Right lobe of liver (tissue), 6 donors: Measurements from ENCODE around the gene UFM1. TPM values are rescaled to one million over a fixed set of nuclear protein-coding genes. Genes with fewer than 3 reads are reported as not detected.
"Not testable (repeated sequence)": the region's sequence is repeated elsewhere in the genome, so short reads cannot be mapped to it uniquely, and the experiment has no call there.

ENCODE experiments used
- ATAC-seq, 4 donors: fragments of 200-7000 bp; cut with Tn5 transposase; one replicate each; pipeline ENCODE4 v1.9.1; 2020; ENCODE audit warnings: mild to moderate bottlenecking in 4 of 4, moderate library complexity in 4 of 4
- DNase-seq, 3 donors: peaks; one replicate each; pipeline ENCODE4 v3.0.0-alpha.2; 2020
- H3K27ac ChIP-seq, 3 donors: fragments of 200-600 bp; one replicate each; pipeline ENCODE4 v1.8.0; 2022
- H3K27me3 ChIP-seq, 2 donors: fragments of 200-600 bp; one replicate each; pipeline ENCODE4 v1.8.0; 2022
- H3K36me3 ChIP-seq, 4 donors: fragments of 200-600 bp; sonication (generic) in 1 of 4; one replicate each; pipeline versions ENCODE4 v1.5.1 to v1.8.0; 2017 to 2022; ENCODE audit warnings: control low read depth in 1 of 4
- H3K4me1 ChIP-seq, 4 donors: fragments of 200-600 bp; sonication (generic) in 1 of 4; one replicate each; pipeline versions ENCODE4 v1.5.1 to v1.8.0; 2017 to 2022; ENCODE audit warnings: control low read depth in 1 of 4
- H3K4me3 ChIP-seq, 3 donors: fragments of 200-600 bp; one replicate each; pipeline ENCODE4 v1.8.0; 2022
- H3K9me3 ChIP-seq, 4 donors: fragments of 200-600 bp; sonication (generic) in 1 of 4; one replicate each; pipeline versions ENCODE4 v1.5.1 to v1.8.0; 2017 to 2022; ENCODE audit warnings: control low read depth in 1 of 4
- POLR2A ChIP-seq: fragments of 450-650 bp; IDR thresholded peaks from one replicate; pipeline ENCODE4 v1.6.1; 2017; ENCODE audit warnings: antibody characterized with exemption, mild to moderate bottlenecking
- WGBS: methylation state at CpG from one replicate; pipeline ENCODE4 v1.1.6; 2018; ENCODE audit warnings: low coverage, low lambda C conversion rate; ENCODE audit not compliant: insufficient coverage; ENCODE audit errors: missing lambda C conversion rate; 5-methylcytosine and 5-hydroxymethylcytosine counted together
- intact Hi-C, 2 donors: fragments of 100-400 bp; cut with DNase I; formaldehyde crosslinking; loops; one replicate each; pipeline versions ENCODE4 v1.11.2 to v1.14.1; 2022
- total RNA-seq, 6 experiments: library from RNA; depleted of rRNA in 2 of 6; stranded (reverse); fragments of >200 nt in 2 of 6; fragmentation: NEBNext Ultra II Directional in 3 of 6; extraction: Animal tissue kit (Norgen Biotek cat#: 25700) in 3 of 6; gene quantifications; one replicate each; pipeline versions ENCODE4 v1.1.0 to v1.2.4, GENCODE V29; 2016 to 2023
- TF ChIP-seq, protein P1 (sequence below), 4 donors: fragments of 200-600 bp in 3 of 4; fragments of 450-650 bp in 1 of 4; IDR thresholded peaks; one replicate each; pipeline versions ENCODE4 v1.5.1 to v1.8.0; 2016 to 2022; ENCODE audit warnings: antibody characterized with exemption in 4 of 4, mild to moderate bottlenecking in 2 of 4
- donor health status: DM: no; HTN: yes; CAD: no.
- donor health status: DM: no; HTN: no; CAD: no.
- donor health status: DM: no; HTN: no; CAD: no.
- donor health status: DM: no; HTN: yes; CAD: no.
- donor health status: DM: no; HTN: yes; CAD: no.

Gene UFM1
- total RNA-seq, 6 experiments from 2014 or later: 27.1 to 41.5 (median 33.1) TPM

DNA sequence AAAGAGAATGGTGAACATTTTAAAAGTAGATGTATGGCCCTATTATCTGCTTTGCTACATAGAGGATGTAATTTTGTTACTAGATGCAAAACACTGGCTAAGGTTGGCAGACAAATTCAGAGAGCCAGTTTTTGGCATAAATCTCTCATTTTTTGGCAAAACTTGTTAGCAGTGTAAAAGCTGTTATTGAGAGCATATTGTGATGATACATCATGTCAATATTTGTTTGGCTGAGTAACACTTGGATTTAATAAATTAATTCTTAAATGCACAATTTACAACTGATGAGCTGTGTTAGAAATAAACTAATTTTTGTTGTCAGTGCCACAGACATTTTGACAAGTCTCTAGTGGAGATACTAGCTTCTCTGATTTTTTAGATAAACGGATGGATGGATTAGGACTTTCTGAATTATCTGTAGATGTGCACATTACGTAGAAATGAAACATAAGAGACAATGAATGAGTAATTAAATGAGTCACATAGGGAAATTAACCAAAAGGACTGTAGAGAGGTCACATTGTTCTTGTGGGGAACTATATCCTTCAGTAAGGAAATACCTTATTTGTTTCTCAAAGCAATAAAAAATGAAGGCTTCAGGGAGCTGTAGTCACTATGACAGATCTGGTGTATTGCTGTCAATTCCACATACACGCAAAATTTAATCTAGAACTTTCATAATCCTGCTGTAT is 17.4 kb downstream of the UFM1 start:
- Histone ChIP-seq H3K27ac (no peak overlapping the region), H3K36me3 (no peaks in the 10 kb centered on the region), H3K27me3 (no peaks in the 10 kb centered on the region), H3K9me3 (no peaks in the 10 kb centered on the region), H3K4me1 (no peaks in the 10 kb centered on the region), H3K4me3 (no peak overlapping the region)
- TF ChIP-seq POLR2A: no peak
- TF ChIP-seq, protein P1, sequence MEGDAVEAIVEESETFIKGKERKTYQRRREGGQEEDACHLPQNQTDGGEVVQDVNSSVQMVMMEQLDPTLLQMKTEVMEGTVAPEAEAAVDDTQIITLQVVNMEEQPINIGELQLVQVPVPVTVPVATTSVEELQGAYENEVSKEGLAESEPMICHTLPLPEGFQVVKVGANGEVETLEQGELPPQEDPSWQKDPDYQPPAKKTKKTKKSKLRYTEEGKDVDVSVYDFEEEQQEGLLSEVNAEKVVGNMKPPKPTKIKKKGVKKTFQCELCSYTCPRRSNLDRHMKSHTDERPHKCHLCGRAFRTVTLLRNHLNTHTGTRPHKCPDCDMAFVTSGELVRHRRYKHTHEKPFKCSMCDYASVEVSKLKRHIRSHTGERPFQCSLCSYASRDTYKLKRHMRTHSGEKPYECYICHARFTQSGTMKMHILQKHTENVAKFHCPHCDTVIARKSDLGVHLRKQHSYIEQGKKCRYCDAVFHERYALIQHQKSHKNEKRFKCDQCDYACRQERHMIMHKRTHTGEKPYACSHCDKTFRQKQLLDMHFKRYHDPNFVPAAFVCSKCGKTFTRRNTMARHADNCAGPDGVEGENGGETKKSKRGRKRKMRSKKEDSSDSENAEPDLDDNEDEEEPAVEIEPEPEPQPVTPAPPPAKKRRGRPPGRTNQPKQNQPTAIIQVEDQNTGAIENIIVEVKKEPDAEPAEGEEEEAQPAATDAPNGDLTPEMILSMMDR (IDR thresholded peaks at IDR 0.05): no peak
- intact Hi-C loops: no loop called here
- WGBS: 70% methylated on average over 3 of the region's 3 CpGs
- ATAC-seq (no peak), DNase-seq (no peak)

DNA sequence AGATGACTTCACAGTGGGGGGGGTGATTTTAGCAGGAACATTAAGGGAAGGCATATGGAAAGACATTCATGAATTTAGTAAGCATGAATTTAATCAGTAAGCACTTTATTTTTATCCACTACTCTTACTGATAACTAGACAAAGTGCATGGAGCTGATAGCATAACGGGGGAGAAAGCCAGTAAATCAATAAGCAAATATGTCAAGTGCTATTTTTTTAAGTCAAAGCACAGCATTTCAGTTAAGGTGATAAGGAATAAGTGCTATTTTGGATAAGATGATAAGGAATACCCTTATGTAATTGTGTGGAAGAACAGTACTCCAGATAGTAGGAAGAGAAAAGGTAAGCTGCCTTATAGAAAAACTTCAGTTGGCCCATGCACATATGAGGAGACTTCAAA is 19.4 kb downstream of the UFM1 start:
- H3K4me3 ChIP-seq: no peak overlapping the region
- DNase-seq (no peak), ATAC-seq (no peak)
- H3K27ac ChIP-seq: no peak overlapping the region
- H3K36me3 ChIP-seq: no peaks in the 10 kb centered on the region
- TF ChIP-seq, protein P1 (IDR thresholded peaks at IDR 0.05): no peak
- no peak for TF ChIP-seq POLR2A
- 11% methylated on average over 1 of the region's 1 CpG for WGBS
- H3K9me3 ChIP-seq: no peaks in the 10 kb centered on the region
- no peaks in the 10 kb centered on the region for H3K27me3 ChIP-seq
- no peaks in the 10 kb centered on the region for H3K4me1 ChIP-seq
- intact Hi-C loops: no loop called here

DNA sequence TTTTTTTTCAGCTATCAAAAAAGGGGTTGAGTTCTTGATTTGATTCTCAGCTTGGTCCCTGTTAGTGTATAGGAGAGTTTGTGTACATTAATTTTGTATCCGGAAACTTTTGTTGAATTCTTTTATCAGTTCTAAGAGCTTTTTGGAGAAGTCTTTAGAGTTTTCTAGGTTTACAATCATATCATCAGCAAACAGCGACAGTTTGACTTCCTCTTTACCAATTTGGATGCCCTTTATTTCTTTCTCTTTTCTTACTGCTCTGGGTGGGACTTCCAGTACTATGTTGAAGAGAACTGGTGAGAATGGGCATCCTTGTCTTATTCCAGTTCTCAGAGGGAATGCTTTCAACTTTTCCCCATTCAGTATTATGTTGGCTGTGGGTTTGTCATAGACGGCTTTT is 20.4 kb downstream of the UFM1 start:
- H3K9me3 ChIP-seq, H3K4me1 ChIP-seq, H3K27ac ChIP-seq, H3K4me3 ChIP-seq, ATAC-seq, intact Hi-C loops, H3K36me3 ChIP-seq, DNase-seq, H3K27me3 ChIP-seq: not testable (repeated sequence)
- 75% methylated on average over 3 of the region's 3 CpGs for WGBS

DNA sequence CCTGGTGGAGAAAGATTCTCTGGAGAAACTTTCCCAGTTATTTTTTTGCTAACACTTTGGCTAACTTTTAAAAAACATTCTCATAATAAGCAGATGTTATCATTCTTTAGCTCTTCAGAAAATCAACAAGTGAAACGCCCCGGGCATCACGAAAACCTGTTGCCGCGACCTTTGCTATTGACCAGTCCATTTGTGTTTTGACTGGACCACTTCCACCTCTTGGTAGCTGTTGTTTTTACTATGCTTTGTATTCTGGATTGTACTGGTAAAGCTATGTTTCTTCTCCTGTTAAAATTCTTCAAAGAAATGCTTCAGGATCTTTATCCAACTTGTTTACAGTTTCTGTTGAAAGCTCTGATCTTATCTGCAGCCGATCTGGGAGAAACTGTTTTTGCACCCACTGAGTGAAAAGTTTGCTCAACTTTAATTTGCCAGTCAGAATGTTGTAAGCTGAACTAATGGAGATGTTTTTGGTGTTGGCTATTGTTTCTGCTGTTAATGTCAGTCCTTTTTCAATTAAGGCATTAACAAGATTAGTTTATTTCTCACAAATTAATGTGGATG is 23.3 kb downstream of the UFM1 start:
- H3K9me3 ChIP-seq: no peaks in the 10 kb centered on the region
- 24% methylated on average over 6 of the region's 6 CpGs for WGBS
- H3K4me3 ChIP-seq: no peak overlapping the region

DNA sequence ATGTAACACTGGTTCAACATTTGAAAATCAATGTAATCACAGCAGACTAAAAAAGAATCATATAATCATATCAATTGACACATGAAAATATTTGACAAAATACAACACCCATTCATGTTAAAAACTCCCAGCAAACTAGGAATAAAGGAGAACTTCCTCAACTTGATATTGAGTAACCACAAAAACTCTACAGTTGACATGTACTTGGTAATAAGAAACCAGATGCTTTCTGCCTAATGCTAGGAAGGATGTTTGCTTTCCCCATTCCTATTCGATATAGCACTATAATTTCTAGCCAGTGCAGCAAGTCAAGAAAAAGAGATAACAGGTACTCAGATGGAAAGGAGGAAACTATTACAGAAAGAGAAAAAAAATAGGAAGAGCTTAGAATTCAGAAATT is 26.9 kb downstream of the UFM1 start:
- Histone ChIP-seq H3K27me3 (no peaks in the 10 kb centered on the region), H3K4me3 (no peak overlapping the region), H3K4me1 (no peaks in the 10 kb centered on the region), H3K36me3 (no peaks in the 10 kb centered on the region), H3K27ac (no peak overlapping the region), H3K9me3 (no peaks in the 10 kb centered on the region)
- DNase-seq (no peak), ATAC-seq (no peak)
- 0% methylated on average over 1 of the region's 1 CpG for WGBS
- intact Hi-C loops: no loop called here
- TF ChIP-seq, protein P1 (IDR thresholded peaks at IDR 0.05): no peak
- no peak for TF ChIP-seq POLR2A

More for the DNA sequence above, 23.3 kb downstream of the UFM1 start:
- Histone ChIP-seq H3K36me3 (no peaks in the 10 kb centered on the region), H3K27ac (no peak overlapping the region), H3K4me1 (no peaks in the 10 kb centered on the region), H3K27me3 (no peaks in the 10 kb centered on the region)
- DNase-seq (peak in 1 of 3 donors; percentile 26), ATAC-seq (peak in 3 of 4 donors; percentile 40 to 70 (median 45))
- intact Hi-C loops: no loop called here
- no peak for TF ChIP-seq POLR2A
- TF ChIP-seq, protein P1 (IDR thresholded peaks at IDR 0.05): no peak
